ENCODE measurements around the gene SLC22A1.

SLC22A1 gene

DNA sequence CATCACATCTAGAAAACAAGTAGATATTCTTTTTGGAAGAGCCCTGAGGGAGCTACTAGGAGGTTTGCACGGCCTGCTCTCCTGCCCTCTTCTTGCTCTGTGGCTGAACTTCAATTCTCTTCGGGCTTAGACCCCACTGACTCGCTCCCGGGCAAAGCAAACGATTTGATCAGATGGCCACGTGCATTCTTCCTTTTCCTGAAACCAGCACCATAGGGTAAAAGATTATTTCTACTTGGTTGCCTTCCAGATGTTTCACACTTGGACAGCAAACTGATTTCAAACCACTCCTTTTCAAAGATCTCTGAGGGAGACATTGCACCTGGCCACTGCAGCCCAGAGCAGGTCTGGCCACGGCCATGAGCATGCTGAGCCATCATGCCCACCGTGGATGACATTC, at the start of gene SLC22A1:
Gene SLC22A1 (plus strand): TSS at position 258 of the 400 bp plus-strand sequence. CDS start 121 bp downstream, at position 379.
- no peak within 1 kb of the TSS for H3K4me3 ChIP-seq (ENCODE audit: low read length)
- TF ChIP-seq CTCF (conservative IDR thresholded peaks at IDR 0.05; ENCODE audit: low read length), result no peak
- no peak for DNase-seq (ENCODE audit: low read depth)

- H3K4me3 ChIP-seq (ENCODE audit: low read length), result no peak overlapping the region
- DNase-seq (ENCODE audit: low read depth), result no peak
- TF ChIP-seq CTCF (conservative IDR thresholded peaks at IDR 0.05; ENCODE audit: low read length), result no peak
Measured at GRCh38 chr6:160073272-160073671, 48.3 kb upstream of the SLC22A1 start.

DNA sequence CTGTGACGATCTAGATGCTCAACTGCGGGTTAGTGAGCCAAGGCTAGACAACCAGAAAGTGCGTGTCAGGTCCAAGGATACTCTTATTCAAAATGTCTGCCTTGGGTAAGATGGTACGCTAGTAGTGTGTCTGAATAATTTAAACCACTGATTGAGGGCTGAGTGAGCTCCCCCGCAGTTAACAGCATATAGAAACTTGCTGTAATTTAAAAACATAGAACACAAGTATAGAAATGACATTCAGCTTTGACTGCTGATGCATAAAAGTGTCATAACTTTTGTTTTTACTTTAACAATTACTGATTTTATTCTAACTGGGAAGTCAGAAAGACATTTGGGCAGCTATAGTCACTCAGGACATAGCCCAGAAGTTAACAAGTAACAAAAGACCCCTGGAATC, 45.6 kb upstream of the SLC22A1 start:
- TF ChIP-seq CTCF (conservative IDR thresholded peaks at IDR 0.05; ENCODE audit: low read length), result no peak

DNA sequence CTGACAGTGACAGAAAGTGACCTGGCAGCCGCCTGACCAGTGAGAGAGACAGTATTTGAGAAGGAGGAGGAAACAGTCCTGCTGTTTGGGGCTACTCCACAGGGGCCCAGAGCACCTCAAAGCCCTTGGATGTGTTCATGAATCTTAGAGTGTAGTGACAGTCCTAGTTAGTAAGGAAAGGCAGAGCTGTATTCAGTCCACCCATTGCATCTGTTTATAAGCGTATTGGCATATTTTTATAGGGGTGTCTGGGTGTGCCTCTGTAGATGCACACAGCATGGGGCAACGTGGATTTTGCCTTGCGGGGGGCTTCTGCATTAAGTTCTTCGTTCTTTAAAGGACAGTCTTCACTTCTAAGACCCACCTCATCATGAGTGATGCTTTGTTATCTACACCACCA, 44.6 kb upstream of the SLC22A1 start:
- no peak overlapping the region for H3K4me3 ChIP-seq (ENCODE audit: low read length)
- no peak for TF ChIP-seq CTCF (conservative IDR thresholded peaks at IDR 0.05; ENCODE audit: low read length)
- no peak for DNase-seq (ENCODE audit: low read depth)

More for the DNA sequence above, 45.6 kb upstream of the SLC22A1 start:
- H3K4me3 ChIP-seq (ENCODE audit: low read length), result no peak overlapping the region
- DNase-seq (ENCODE audit: low read depth), result no peak

DNA sequence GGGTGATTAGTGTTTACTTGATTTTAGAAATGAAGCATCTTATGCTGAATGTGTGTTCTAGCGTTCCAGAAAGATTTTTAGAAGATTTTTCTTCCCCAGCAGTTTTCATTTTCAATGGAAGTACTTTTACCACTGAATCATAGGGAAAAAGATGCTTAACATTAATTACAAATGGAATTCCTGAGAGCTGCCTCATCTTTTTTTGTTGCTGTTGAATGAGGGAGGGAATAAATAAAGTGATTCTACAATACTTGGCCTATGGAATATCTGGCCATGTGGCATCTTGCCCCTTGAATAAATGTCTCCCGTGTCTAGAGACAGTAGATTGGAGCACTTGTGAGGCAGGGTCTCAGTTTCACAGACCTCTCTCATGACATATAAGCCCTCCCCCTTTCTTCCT, 44.1 kb upstream of the SLC22A1 start:
- H3K4me3 ChIP-seq (ENCODE audit: low read length), result no peak overlapping the region
- no peak for TF ChIP-seq CTCF (conservative IDR thresholded peaks at IDR 0.05; ENCODE audit: low read length)
- DNase-seq (ENCODE audit: low read depth), result peak; percentile 65

GRCh38 chr6:160078883-160079685, 42.5 kb upstream of the SLC22A1 start:
- H3K4me3 ChIP-seq (ENCODE audit: low read length), result no peak overlapping the region
- no peak for DNase-seq (ENCODE audit: low read depth)
- TF ChIP-seq CTCF (conservative IDR thresholded peaks at IDR 0.05; ENCODE audit: low read length), result no peak

DNA sequence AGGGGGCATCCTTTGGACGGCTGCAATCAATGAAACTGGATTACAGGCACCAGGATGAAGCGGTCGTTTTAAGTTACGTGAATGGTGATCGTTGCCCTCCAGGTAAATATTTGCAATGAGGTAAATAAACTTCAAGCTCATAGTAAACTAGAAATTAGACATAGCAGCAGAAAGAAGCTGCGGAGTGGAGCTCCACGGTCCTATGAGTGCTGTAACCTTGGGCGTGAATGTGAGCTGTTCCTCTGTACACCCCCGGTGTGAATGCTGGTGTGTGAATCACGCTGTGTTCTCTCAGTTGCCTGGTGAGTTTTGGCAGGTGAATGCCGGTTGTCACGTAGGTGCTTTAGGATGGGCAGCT, 42.0 kb upstream of the SLC22A1 start:
- DNase-seq (ENCODE audit: low read depth), result no peak
- TF ChIP-seq CTCF (conservative IDR thresholded peaks at IDR 0.05; ENCODE audit: low read length), result no peak

More for the DNA sequence above, 42.0 kb upstream of the SLC22A1 start:
- H3K4me3 ChIP-seq (ENCODE audit: low read length), result no peak overlapping the region
